Heart left ventricle (tissue), 16 donors: ENCODE measurements around the gene UROS. TPM values are rescaled to one million over a fixed set of nuclear protein-coding genes. Genes with fewer than 3 reads are reported as not detected.

Source experiments
- ATAC-seq, 4 donors: fragments of 200-7000 bp; cut with Tn5 transposase; one replicate each; pipeline ENCODE4 v1.9.1; 2020 to 2022; ENCODE audit warnings: moderate library complexity in 4 of 4, mild to moderate bottlenecking in 3 of 4, moderate number of reproducible peaks in 1 of 4
- DNase-seq, 5 donors: peaks; one replicate each; pipeline ENCODE4 v3.0.0-alpha.2; 2020
- H3K27ac ChIP-seq, 12 donors: fragments of 200-600 bp; sonication (generic) in 4 of 12; one replicate each; pipeline versions ENCODE4 v1.5.0 to v1.8.0; 2016 to 2022; ENCODE audit warnings: mild to moderate bottlenecking in 2 of 12
- H3K27me3 ChIP-seq, 9 donors: fragments of 200-600 bp; sonication (generic) in 2 of 9; one replicate each; pipeline versions ENCODE4 v1.5.1 to v1.8.0; 2016 to 2022; ENCODE audit warnings: mild to moderate bottlenecking in 3 of 9
- H3K36me3 ChIP-seq, 9 donors: fragments of 200-600 bp; sonication (generic) in 2 of 9; one replicate each; pipeline versions ENCODE4 v1.5.0 to v1.8.0; 2018 to 2022; ENCODE audit warnings: mild to moderate bottlenecking in 2 of 9
- H3K4me1 ChIP-seq, 12 donors: fragments of 200-600 bp; sonication (generic) in 4 of 12; one replicate each; pipeline versions ENCODE4 v1.5.0 to v1.8.0; 2016 to 2022; ENCODE audit warnings: mild to moderate bottlenecking in 3 of 12
- H3K4me3 ChIP-seq, 12 donors: fragments of 200-600 bp; sonication (generic) in 4 of 12; one replicate each; pipeline versions ENCODE4 v1.5.0 to v1.8.0; 2017 to 2022; ENCODE audit warnings: mild to moderate bottlenecking in 9 of 12, moderate library complexity in 4 of 12
- H3K9me3 ChIP-seq, 12 donors: fragments of 200-600 bp; sonication (generic) in 4 of 12; one replicate each; pipeline versions ENCODE4 v1.5.0 to v1.8.0; 2016 to 2022; ENCODE audit warnings: mild to moderate bottlenecking in 1 of 12
- CTCF ChIP-seq, 12 donors: fragments of 200-600 bp; sonication (generic) in 4 of 12; IDR thresholded peaks; one replicate each; pipeline versions ENCODE4 v1.5.0 to v1.8.0; 2018 to 2022; ENCODE audit warnings: antibody characterized with exemption in 12 of 12, mild to moderate bottlenecking in 5 of 12
- POLR2A ChIP-seq, 2 donors: fragments of 450-650 bp; IDR thresholded peaks; one replicate each; pipeline ENCODE4 v1.6.1; 2017; ENCODE audit warnings: antibody characterized with exemption in 2 of 2, mild to moderate bottlenecking in 2 of 2, moderate library complexity in 2 of 2
- WGBS, 4 donors: extraction: QIAGEN DNeasy Blood & Tissue Kit in 2 of 4; methylation state at CpG; one replicate each; pipeline versions ENCODE4 v1.1.5 to v1.1.7; 2013 to 2018; 5-methylcytosine and 5-hydroxymethylcytosine counted together
- intact Hi-C, 10 donors: fragments of 100-400 bp; cut with DNase I; formaldehyde crosslinking; loops; one replicate each; pipeline versions ENCODE4 v1.11.1 to v1.14.2; 2022
- polyA plus RNA-seq, 2 donors: library from polyadenylated mRNA; stranded (reverse); fragments of 200-250 nt; gene quantifications; one replicate each; pipeline ENCODE4 v1.2.3, GENCODE V29; 2013
- total RNA-seq, 9 donors: library from RNA; depleted of rRNA in 2 of 9; stranded (reverse); fragments of >200 nt in 2 of 9; fragmentation: NEBNext Ultra II Directional in 3 of 9; extraction: Animal tissue kit (Norgen Biotek cat#: 25700) in 3 of 9; gene quantifications; one replicate each; pipeline versions ENCODE4 v1.1.0 to v1.2.4, GENCODE V29; 2016 to 2023
- donor health status: ischemic (EF 13 %, LVEDD 7.1; RV severe dilation, severe dysfunction).
- donor health status: healthy with polysubstance abuse.
- donor health status: DM: no; HTN: yes; CAD: no.
- donor health status: DM: no; HTN: no; CAD: no.
- donor health status: ischemic (EF 25% LVEDD 6.9; RV normal size, moderate dysfunction).
- donor health status: ischemic (EF 25% LVEDD 5.7; RV mildly dilated, moderate dysfunction).
- donor health status: healthy.
- donor health status: DM: yes; HTN: yes; CAD: no.
- donor health status: ischemic (EF 35%, LVEDD 5.7; RV mildly dilated, moderate dysfunction).
- donor health status: nonischemic (EF 11% LVEDD 7.7; RV severe dilation, severe dysfunction).
- donor health status: DM: yes; HTN: yes; CAD: no.
- donor health status: PGD.
- donor health status: ischemic (EF 29% LVEDD 5.4; RV normal size, mild dysfunction).
- donor health status: nonischemic (EF 23%, LVEDD 6.1; RV moderate dilation, normal function).

UROS gene
- total and polyA plus RNA-seq, 11 donors: 38.3 to 81.4 (median 68.5) TPM

DNA sequence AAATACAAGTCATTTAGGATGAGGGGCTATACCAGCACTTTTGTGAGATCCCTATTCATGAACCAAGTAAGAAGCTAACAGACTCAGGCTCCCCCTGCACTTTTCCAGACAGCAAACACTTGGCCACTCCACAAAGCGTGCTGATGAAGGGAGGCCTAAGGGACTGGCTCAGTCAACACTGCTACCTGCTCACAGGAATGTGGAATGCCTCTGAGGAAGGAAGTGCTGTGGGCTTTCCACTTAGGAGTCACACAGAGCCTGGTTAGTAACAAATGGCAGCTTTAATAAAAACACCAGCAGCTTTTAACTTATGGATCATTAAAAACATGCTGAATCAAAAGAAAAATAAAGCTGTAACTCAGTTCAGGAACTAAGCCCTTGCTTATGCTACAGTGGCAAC lies 15.0 kb downstream of the UROS start:
- Histone ChIP-seq H3K9me3 (no peaks in the 10 kb centered on the region), H3K27ac (no peak overlapping the region), H3K4me3 (no peak overlapping the region), H3K27me3 (no peaks in the 10 kb centered on the region), H3K4me1 (no peaks in the 10 kb centered on the region), H3K36me3 (peaks cover 0 to 93% (median 80%) of the 10 kb centered on the region in 9 donors)
- intact Hi-C loops: loop anchor here in 1 of 10 donors (10.0 kb wide), 1 partner anchor 833 kb away; no protein-coding TSS in a partner anchor
- DNase-seq (no peak), ATAC-seq (no peak)
- 80 to 97% (median 93%) methylated on average over 1 of the region's 1 CpG for WGBS, 4 donors
- TF ChIP-seq CTCF (IDR thresholded peaks at IDR 0.05) (no peak), POLR2A (IDR thresholded peaks at IDR 0.05) (no peak)

GRCh38 chr10:125802739-125803138 lies 20.3 kb downstream of the UROS start:
- no peak for ATAC-seq
- no peak for TF ChIP-seq POLR2A (IDR thresholded peaks at IDR 0.05)
- TF ChIP-seq CTCF (IDR thresholded peaks at IDR 0.05): no peak
- 93 to 99% (median 96%) methylated on average over 7 of the region's 7 CpGs for WGBS, 4 donors
- Histone ChIP-seq H3K4me1 (no peaks in the 10 kb centered on the region), H3K36me3 (peaks cover 0 to 86% (median 78%) of the 10 kb centered on the region in 9 donors), H3K9me3 (no peaks in the 10 kb centered on the region), H3K27ac (no peak overlapping the region), H3K27me3 (no peaks in the 10 kb centered on the region), H3K4me3 (no peak overlapping the region)
- intact Hi-C loops: loop anchor here in 2 of 10 donors (1.0 to 10.0 kb wide), 2 partner anchors 27 to 828 kb away; partner anchors contain the start of gene MMP21 (in 1 of the 2)
- no peak for DNase-seq

- no peaks in the 10 kb centered on the region for H3K9me3 ChIP-seq
- 77 to 88% (median 81%) methylated on average over 4 to 5 of the region's 5 CpGs for WGBS, 4 donors
- ATAC-seq: no peak
Observed at GRCh38 chr10:125802131-125802530, 20.9 kb downstream of the UROS start.

DNA sequence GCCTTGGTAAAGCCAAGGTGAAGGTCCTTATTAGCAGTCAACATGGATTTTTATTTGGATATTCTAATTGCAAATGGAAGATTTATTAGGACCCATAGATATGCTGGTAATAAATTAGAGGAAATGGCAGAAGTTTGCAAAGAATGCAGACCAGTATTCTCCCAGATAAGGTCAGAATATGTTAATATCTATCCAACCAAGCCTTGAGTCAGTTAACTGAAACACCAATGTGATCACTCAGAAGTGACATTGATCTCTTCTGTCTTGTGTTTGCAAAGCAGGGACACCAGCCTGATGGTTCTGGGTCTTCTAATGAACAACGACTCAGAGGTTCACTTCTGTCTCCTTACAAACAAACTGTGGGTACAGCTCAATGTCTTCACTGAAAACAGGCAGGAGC lies 21.5 kb downstream of the UROS start:
- Histone ChIP-seq H3K9me3 (no peaks in the 10 kb centered on the region), H3K4me3 (no peak overlapping the region), H3K27ac (no peak overlapping the region), H3K27me3 (no peaks in the 10 kb centered on the region), H3K36me3 (peaks cover 0 to 86% (median 77%) of the 10 kb centered on the region in 9 donors), H3K4me1 (no peaks in the 10 kb centered on the region)
- WGBS, 4 donors: 90 to 100% (median 96%) methylated on average over 1 of the region's 1 CpG
- DNase-seq: no peak
- ATAC-seq: no peak
- intact Hi-C loops: loop anchor here in 1 of 10 donors (10.0 kb wide), 1 partner anchor 827 kb away; no protein-coding TSS in a partner anchor
- TF ChIP-seq POLR2A (IDR thresholded peaks at IDR 0.05): no peak
- TF ChIP-seq CTCF (IDR thresholded peaks at IDR 0.05): no peak

More at GRCh38 chr10:125802131-125802530, 20.9 kb downstream of the UROS start:
- H3K4me3 ChIP-seq: no peak overlapping the region
- TF ChIP-seq CTCF (IDR thresholded peaks at IDR 0.05) (no peak), POLR2A (IDR thresholded peaks at IDR 0.05) (no peak)
- peaks cover 0 to 86% (median 78%) of the 10 kb centered on the region in 9 donors for H3K36me3 ChIP-seq
- intact Hi-C loops: loop anchor here in 1 of 10 donors (10.0 kb wide), 1 partner anchor 827 kb away; no protein-coding TSS in a partner anchor
- H3K4me1 ChIP-seq: no peaks in the 10 kb centered on the region
- H3K27me3 ChIP-seq: no peaks in the 10 kb centered on the region
- no peak overlapping the region for H3K27ac ChIP-seq
- DNase-seq: no peak
